Stomach (tissue), 4 donors: ENCODE data around the gene RNF19B.

Experiments
- CTCF ChIP-seq, 7 experiments: fragments of 450-650 bp in 4 of 7; fragments of 200-600 bp in 3 of 7; sonication (generic) in 3 of 7; IDR thresholded peaks; one replicate each; pipeline ENCODE4 v1.5.1; 2016 to 2019; ENCODE audit warnings: antibody characterized with exemption in 7 of 7, control low read depth in 2 of 7, mild to moderate bottlenecking in 1 of 7
- EP300 ChIP-seq: sonication (generic); formaldehyde crosslinking; IDR thresholded peaks from one replicate; pipeline ENCODE4 v1.6.1; 2017; ENCODE audit warnings: antibody characterized with exemption
- POLR2A ChIP-seq, 4 donors: fragments of 450-650 bp; IDR thresholded peaks; one replicate each; pipeline ENCODE4 v1.6.1; 2016; ENCODE audit warnings: antibody characterized with exemption in 4 of 4, control low read depth in 2 of 4, mild to moderate bottlenecking in 1 of 4, moderate library complexity in 1 of 4

GRCh38 chr1:32949519-32949918 is 15.1 kb downstream of the RNF19B start:
- TF ChIP-seq CTCF (IDR thresholded peaks at IDR 0.05) = no peak
- no peak for TF ChIP-seq POLR2A (IDR thresholded peaks at IDR 0.05)
- no peak for TF ChIP-seq EP300
